ENCODE measurements around the gene MTA3.
"Not testable (repeated sequence)": the region's sequence is repeated elsewhere in the genome, so short reads cannot be mapped to it uniquely, and the experiment has no call there.

MTA3 gene

DNA sequence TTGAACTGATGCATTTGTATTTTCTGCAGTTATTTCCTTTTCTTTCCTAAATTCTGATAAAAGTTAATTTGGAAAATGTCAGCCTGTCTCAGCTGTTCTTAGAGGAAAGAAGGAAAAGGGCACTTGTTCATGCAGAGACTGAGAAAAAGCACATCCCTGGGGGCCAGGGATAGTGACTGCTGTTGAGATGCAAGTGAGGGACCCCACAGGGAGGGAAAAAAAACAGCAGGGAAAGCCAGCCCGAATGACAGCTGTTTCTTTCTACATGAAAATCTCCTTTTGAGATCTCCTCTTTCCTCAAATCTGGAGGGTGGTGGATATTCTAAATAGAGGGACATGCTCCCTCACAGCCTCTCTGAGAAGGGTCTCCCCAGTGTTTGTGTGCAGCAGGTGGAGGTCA is 14.0 kb upstream of the MTA3 start:
- Histone ChIP-seq H3K36me3 (ENCODE audit: control insufficient read depth, insufficient read depth, low read length) (no peaks in the 10 kb centered on the region), H3K4me1 (ENCODE audit: control insufficient read depth, insufficient read depth, low read length) (peaks cover 14% of the 10 kb centered on the region), H3K27me3 (ENCODE audit: control insufficient read depth, insufficient read depth, low read length) (no peaks in the 10 kb centered on the region), H3K9ac (ENCODE audit: low read length) (no peak overlapping the region), H3K9me3 (ENCODE audit: control insufficient read depth, low read length) (no peaks in the 10 kb centered on the region), H3K4me3 (ENCODE audit: low read length) (no peak overlapping the region)

DNA sequence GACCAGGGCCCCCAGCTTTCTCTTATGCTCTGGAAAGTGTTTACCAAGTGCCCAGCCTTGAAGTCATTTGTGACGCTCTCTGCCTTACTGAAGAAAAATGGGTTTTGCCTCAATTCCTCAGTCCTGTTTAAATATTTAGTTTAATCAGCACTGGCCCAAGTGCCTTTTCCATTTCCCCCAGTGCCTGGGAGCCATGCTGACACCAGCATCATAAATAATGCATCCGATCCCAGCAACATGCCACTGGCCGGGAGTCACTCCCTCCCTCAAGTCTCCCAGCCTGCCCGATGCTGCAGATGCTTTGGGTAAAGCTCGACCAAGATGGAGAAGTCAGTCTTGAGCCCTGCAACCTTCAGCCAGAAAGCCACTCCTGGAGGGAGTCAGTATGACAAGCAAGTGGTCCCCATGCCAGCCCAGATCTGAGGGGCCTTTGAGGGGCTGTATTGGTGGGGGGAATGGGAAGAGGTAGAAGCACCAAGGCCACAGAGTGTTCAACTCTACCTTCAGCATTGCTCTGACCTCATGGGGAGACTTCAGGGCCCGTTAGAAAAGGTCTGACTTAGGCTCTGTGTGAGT is 12.0 kb upstream of the MTA3 start:
- Histone ChIP-seq H3K4me1 (ENCODE audit: control insufficient read depth, insufficient read depth, low read length) (peaks cover 20% of the 10 kb centered on the region), H3K9me3 (ENCODE audit: control insufficient read depth, low read length) (no peaks in the 10 kb centered on the region), H3K4me3 (ENCODE audit: low read length) (no peak overlapping the region), H3K9ac (ENCODE audit: low read length) (no peak overlapping the region), H3K36me3 (ENCODE audit: control insufficient read depth, insufficient read depth, low read length) (no peaks in the 10 kb centered on the region), H3K27me3 (ENCODE audit: control insufficient read depth, insufficient read depth, low read length) (no peaks in the 10 kb centered on the region)

DNA sequence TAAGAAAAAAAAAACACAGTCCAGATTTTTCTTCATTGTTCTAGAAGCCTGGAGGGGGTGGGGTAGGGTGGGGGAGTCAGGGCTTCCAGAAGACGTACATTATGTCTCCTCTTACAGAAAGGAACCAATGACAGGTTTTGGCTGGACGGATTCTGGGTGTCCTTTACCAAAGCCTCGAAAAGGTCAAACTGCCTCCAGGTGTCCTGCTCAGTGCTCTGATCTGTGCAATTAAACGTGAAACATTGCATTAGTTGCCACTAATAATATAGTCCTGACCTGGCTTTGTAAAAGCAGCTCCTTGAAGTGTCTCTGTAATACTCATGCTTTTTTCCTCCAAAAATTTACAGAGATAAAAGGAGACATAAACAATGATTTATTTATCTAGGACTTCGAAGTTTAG is 11.1 kb upstream of the MTA3 start:
- Histone ChIP-seq H3K4me3 (ENCODE audit: low read length) (no peak overlapping the region), H3K9ac (ENCODE audit: low read length) (no peak overlapping the region), H3K4me1 (ENCODE audit: control insufficient read depth, insufficient read depth, low read length) (peaks cover 29% of the 10 kb centered on the region), H3K27me3 (ENCODE audit: control insufficient read depth, insufficient read depth, low read length) (no peaks in the 10 kb centered on the region), H3K9me3 (ENCODE audit: control insufficient read depth, low read length) (no peaks in the 10 kb centered on the region), H3K36me3 (ENCODE audit: control insufficient read depth, insufficient read depth, low read length) (no peaks in the 10 kb centered on the region)

DNA sequence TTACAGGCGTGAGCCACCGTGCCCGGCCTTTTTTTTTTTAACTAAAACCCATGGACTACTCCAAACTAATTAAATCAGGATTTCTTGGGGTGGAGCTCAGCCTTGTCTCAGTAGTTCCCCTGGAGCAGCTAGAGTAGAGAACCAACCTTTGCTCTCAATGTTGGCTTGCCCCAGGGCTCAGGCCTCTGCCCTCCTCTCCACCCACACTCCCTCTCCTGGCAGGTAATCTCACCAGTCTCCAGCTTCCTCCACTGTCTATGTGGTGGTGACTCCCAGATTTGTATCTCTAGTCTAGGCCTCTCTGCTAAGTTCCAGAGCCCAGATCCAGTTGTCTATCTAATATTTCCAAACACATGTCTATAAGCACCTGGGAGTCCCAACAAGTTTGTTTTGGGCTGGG is 9.6 kb upstream of the MTA3 start:
- no peak overlapping the region for H3K4me3 ChIP-seq (ENCODE audit: low read length)
- no peaks in the 10 kb centered on the region for H3K9me3 ChIP-seq (ENCODE audit: control insufficient read depth, low read length)
- H3K4me1 ChIP-seq (ENCODE audit: control insufficient read depth, insufficient read depth, low read length): peaks cover 41% of the 10 kb centered on the region
- H3K36me3 ChIP-seq (ENCODE audit: control insufficient read depth, insufficient read depth, low read length): no peaks in the 10 kb centered on the region
- no peaks in the 10 kb centered on the region for H3K27me3 ChIP-seq (ENCODE audit: control insufficient read depth, insufficient read depth, low read length)
- no peak overlapping the region for H3K9ac ChIP-seq (ENCODE audit: low read length)

DNA sequence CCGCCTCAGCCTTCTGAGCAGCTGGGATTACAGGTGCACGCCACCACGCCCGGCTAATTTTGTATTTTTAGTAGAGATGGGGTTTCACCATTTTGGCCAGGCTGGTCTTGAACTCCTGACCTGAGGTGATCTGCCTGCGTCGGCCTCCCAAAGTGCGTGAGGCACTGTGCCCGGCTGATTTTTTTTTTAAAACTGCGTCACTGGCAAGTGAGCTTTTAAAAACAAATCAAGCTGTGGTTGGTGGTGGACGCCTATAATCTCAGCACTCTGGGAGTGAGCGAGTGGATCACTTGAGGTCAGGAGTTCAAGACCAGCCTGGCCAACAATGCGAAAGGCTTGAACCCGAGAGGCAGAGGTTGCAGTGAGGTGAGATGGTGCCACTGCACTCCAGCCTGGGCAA is 8.3 kb upstream of the MTA3 start:
- H3K36me3 ChIP-seq (ENCODE audit: control insufficient read depth, insufficient read depth, low read length); H3K9ac ChIP-seq (ENCODE audit: low read length); H3K9me3 ChIP-seq (ENCODE audit: control insufficient read depth, low read length); H3K4me3 ChIP-seq (ENCODE audit: low read length); H3K27me3 ChIP-seq (ENCODE audit: control insufficient read depth, insufficient read depth, low read length): not testable (repeated sequence)
- peaks cover 41% of the 10 kb centered on the region for H3K4me1 ChIP-seq (ENCODE audit: control insufficient read depth, insufficient read depth, low read length)

DNA sequence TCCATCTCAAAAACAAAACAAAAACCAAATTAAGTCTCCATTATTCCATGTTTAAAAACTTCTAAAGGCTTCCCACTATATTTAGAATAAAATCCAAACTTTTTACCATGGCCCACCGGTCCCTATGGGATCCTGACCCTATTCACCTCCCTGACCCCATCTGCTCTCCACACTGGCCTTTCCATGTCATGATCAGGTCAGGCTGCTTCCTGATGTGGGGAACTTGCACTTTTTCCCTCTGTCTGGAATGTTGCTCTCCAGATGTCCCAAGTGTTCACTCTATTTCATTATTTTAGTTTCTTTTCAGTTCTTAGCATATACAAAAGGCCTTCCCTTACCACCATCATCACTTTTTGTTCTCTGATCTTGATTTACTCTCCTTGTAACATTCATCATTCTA is 7.5 kb upstream of the MTA3 start:
- Histone ChIP-seq H3K9me3 (ENCODE audit: control insufficient read depth, low read length) (no peaks in the 10 kb centered on the region), H3K4me1 (ENCODE audit: control insufficient read depth, insufficient read depth, low read length) (peaks cover 41% of the 10 kb centered on the region), H3K36me3 (ENCODE audit: control insufficient read depth, insufficient read depth, low read length) (no peaks in the 10 kb centered on the region), H3K4me3 (ENCODE audit: low read length) (no peak overlapping the region), H3K27me3 (ENCODE audit: control insufficient read depth, insufficient read depth, low read length) (no peaks in the 10 kb centered on the region), H3K9ac (ENCODE audit: low read length) (no peak overlapping the region)

DNA sequence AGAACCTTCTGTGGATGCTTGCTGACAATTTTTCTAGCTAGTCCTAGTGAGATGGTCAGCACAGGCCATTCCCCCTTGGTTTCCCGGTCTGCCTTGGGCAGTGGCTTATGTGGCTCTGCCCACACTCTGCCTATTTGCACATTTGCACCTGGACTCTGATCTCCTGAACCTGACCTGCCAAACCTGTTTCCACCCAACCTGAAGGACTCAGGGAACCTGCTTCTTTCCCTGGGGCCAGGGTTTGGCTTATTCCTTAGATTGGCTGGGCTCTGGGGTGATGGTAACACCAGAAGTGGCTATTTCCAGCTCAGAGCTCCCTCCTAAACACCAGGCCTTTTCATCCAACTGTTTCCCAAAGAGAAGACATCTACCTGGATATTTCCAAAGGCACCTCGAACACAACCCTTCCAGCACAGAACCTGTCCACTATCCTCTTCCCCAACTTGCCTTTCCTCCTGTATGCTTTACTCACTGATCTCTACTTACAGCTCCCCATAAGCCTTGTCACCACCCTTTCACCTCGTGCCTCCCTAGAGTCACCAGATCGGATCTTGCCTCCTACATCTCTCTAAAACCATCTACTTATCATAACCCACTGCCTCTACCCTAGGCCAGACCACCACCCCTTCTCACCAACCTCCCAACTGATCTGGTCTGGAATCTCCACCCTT is 5.8 kb upstream of the MTA3 start:
- no peak overlapping the region for H3K4me3 ChIP-seq (ENCODE audit: low read length)

DNA sequence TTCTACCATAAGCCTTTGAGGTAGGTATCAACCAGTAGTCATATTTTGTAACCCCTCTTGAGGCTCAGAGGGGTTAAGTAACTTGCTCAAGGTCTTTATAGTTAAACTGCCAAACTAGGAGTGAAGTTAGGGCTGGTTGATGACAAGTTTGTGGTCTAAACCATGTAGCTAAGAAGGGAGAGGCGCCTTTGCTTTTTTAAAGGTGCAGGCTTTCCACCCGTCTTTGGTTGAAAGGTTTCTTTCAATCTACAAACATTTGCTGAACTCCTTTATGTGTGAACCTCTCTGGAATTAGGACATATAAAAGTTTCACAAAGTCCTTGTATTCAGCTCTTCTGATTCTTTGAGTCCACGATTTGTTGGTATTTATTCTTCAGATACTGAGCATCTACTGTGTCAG is 2.4 kb upstream of the MTA3 start:
- H3K4me3 ChIP-seq (ENCODE audit: low read length): no peak overlapping the region
- H3K36me3 ChIP-seq (ENCODE audit: control insufficient read depth, insufficient read depth, low read length): no peaks in the 10 kb centered on the region
- H3K4me1 ChIP-seq (ENCODE audit: control insufficient read depth, insufficient read depth, low read length): peaks cover 34% of the 10 kb centered on the region
- H3K9ac ChIP-seq (ENCODE audit: low read length): no peak overlapping the region
- no peaks in the 10 kb centered on the region for H3K27me3 ChIP-seq (ENCODE audit: control insufficient read depth, insufficient read depth, low read length)
- no peaks in the 10 kb centered on the region for H3K9me3 ChIP-seq (ENCODE audit: control insufficient read depth, low read length)

More for the DNA sequence above, 5.8 kb upstream of the MTA3 start:
- H3K9ac ChIP-seq (ENCODE audit: low read length): peak overlapping the region; percentile 49
- no peaks in the 10 kb centered on the region for H3K36me3 ChIP-seq (ENCODE audit: control insufficient read depth, insufficient read depth, low read length)
- peaks cover 43% of the 10 kb centered on the region for H3K4me1 ChIP-seq (ENCODE audit: control insufficient read depth, insufficient read depth, low read length)
- no peaks in the 10 kb centered on the region for H3K9me3 ChIP-seq (ENCODE audit: control insufficient read depth, low read length)
- no peaks in the 10 kb centered on the region for H3K27me3 ChIP-seq (ENCODE audit: control insufficient read depth, insufficient read depth, low read length)

DNA sequence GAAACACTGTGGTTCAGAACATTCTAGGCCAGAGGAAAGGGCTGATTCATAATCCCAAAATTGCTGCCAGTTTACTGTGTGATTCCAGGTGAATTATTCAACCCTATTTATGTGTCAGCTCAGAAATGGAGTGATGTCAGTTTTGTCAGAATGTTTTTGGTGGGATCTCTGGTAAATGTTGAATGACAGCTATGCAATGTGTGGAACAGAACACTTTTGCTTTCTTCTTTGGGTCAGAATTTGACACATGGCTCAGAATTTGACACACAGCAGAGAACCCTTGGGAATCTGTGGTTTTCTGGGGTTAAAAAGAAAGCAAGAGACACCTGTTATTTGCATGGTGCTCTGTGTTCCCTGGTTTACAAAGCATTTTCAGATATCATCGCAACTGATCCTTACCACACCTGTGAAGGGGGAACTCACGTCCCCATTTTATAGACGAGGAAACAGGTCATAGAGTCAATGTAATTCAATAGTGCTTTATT is 1.6 kb upstream of the MTA3 start:
- Histone ChIP-seq H3K36me3 (ENCODE audit: control insufficient read depth, insufficient read depth, low read length) (no peaks in the 10 kb centered on the region), H3K9ac (ENCODE audit: low read length) (no peak overlapping the region), H3K27me3 (ENCODE audit: control insufficient read depth, insufficient read depth, low read length) (no peaks in the 10 kb centered on the region), H3K9me3 (ENCODE audit: control insufficient read depth, low read length) (no peaks in the 10 kb centered on the region), H3K4me3 (ENCODE audit: low read length) (no peak overlapping the region), H3K4me1 (ENCODE audit: control insufficient read depth, insufficient read depth, low read length) (peaks cover 26% of the 10 kb centered on the region)

DNA sequence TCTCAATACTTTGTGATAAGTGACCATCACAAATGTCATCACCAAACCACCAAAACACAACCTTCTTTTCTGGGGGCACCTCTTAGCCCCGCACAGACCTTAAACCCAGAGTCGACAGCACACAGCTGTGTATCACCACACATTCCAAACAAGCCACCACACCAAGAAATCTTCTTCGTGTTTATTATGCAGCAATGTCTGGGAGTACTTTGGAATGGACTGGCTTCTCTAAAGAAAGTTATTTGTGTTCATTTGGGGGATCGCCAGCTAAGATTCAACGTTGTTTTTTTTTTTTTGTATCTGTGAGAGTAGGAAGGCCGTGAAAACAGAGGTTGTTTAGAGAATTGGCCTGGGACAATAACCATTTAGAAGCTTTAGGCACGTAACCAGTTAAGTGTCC is 1.1 kb upstream of the MTA3 start:
- Histone ChIP-seq H3K4me1 (ENCODE audit: control insufficient read depth, insufficient read depth, low read length) (peaks cover 21% of the 10 kb centered on the region), H3K36me3 (ENCODE audit: control insufficient read depth, insufficient read depth, low read length) (no peaks in the 10 kb centered on the region), H3K9ac (ENCODE audit: low read length) (peak overlapping the region; percentile 53), H3K4me3 (ENCODE audit: low read length) (no peak overlapping the region), H3K9me3 (ENCODE audit: control insufficient read depth, low read length) (no peaks in the 10 kb centered on the region), H3K27me3 (ENCODE audit: control insufficient read depth, insufficient read depth, low read length) (no peaks in the 10 kb centered on the region)

DNA sequence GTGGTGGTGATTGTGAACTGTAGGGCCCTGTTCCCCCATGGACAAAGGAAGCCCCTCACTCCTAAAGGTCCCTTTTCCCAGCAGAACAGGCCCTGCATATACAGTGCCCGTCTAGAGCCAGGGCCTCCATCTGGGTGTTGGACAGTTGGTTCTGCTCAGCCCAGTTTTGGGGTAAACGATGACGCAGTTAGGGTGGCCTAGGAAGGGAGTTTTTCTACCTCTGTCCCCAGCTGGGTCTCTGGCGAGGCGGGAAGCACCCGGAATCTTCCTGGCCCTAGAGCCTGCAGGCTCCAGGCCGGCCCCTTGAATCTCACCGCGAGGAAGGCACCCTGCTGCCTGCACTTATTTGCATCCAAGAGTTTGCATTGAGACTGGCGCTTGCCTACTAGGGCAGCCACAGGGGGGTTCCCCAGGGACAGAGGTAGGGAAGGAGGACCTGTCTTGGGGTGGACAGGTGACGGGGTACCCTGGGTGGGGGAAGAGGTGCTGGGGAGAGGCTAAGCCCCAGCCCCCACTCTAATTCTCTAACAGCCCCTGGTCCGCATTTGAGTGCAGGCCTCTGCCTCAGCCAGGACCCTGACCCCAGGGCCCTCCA is 529 bp upstream of the MTA3 start:
- no peaks in the 10 kb centered on the region for H3K36me3 ChIP-seq (ENCODE audit: control insufficient read depth, insufficient read depth, low read length)
- H3K4me3 ChIP-seq (ENCODE audit: low read length): no peak overlapping the region
- H3K9me3 ChIP-seq (ENCODE audit: control insufficient read depth, low read length): no peaks in the 10 kb centered on the region
- H3K4me1 ChIP-seq (ENCODE audit: control insufficient read depth, insufficient read depth, low read length): peaks cover 16% of the 10 kb centered on the region
- H3K9ac ChIP-seq (ENCODE audit: low read length): peak overlapping the region; percentile 53
- no peaks in the 10 kb centered on the region for H3K27me3 ChIP-seq (ENCODE audit: control insufficient read depth, insufficient read depth, low read length)

DNA sequence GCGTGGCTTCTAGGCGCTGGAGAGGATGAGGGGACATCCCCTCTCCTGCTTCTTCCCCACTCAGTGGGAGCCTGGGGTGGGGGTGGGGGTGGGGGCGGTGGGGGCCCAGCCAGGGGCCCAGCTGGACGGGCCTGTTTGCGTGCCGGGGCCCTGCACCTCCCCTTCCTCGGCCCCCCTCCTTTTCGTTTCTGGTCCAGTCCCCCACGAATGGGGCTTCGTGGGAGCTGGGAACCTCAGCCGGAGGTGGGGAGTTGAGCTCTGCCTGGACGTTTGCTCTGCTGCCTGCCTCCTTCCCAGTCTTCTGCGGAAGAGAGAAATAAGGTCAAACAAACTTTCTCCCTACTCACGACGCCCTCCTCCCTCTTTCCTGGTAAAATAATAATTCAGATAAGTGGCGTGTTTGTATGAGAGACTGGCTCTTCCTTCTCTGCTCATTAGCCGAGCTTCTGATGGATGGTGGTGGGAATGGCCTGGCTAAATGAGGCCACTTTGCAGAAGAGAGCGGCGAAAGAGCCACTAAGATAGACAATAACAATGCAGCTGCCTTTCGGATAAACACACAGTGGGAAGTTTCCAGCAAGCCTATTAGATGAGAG is 782 bp downstream of the MTA3 start:
- Histone ChIP-seq H3K4me3 (ENCODE audit: low read length) (no peak overlapping the region), H3K9ac (ENCODE audit: low read length) (peak overlapping the region; percentile 80), H3K9me3 (ENCODE audit: control insufficient read depth, low read length) (no peaks in the 10 kb centered on the region), H3K4me1 (ENCODE audit: control insufficient read depth, insufficient read depth, low read length) (peaks cover 9% of the 10 kb centered on the region), H3K27me3 (ENCODE audit: control insufficient read depth, insufficient read depth, low read length) (no peaks in the 10 kb centered on the region), H3K36me3 (ENCODE audit: control insufficient read depth, insufficient read depth, low read length) (no peaks in the 10 kb centered on the region)
